HS-5 (cell line): ENCODE results near the gene NCOA6.
"Not testable (repeated sequence)": the region's sequence is repeated elsewhere in the genome, so short reads cannot be mapped to it uniquely, and the experiment has no call there.

ENCODE experiments used
- DNase-seq: peaks from one replicate; pipeline ENCODE4 v3.0.0-alpha.2; 2012; ENCODE audit warnings: low read depth

The NCOA6 gene

DNA sequence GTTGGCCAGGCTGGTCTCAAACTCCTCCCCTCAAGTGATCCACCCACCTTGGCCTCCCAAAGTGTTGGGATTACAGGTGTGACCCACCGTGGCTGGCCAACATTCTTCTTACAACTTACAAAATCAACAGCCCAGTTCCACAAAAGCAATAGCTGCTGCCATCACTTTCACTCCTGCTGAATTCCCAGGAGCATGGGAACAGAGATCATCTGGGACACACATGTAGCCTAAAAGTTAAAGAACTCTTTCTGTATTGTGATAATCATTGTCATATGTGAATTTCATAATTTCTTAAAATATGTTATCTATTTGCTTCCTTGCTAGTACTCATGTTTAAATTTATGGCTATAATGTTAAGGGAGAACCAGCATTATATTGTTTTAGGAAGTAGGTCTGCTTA lies 51.7 kb downstream of the NCOA6 start:
- DNase-seq = no peak

DNA sequence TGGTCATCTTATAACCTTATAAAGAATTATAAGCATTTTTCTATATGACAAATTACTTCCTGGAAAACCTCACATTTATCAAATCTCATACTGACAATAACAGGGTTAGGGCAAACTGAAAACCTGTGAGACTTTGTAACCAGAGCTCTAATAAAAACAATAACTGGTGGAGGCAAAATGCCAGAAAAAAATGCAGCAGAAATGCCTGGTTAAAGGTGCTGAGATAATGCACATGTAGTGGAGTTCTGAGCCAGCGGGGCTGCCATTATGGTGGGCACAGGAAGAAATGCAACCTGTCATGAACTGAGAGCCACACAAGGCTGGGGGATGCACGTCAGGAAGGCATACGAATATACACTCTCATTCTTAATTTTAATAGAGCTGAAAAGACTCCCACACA lies 53.0 kb downstream of the NCOA6 start:
- no peak for DNase-seq

DNA sequence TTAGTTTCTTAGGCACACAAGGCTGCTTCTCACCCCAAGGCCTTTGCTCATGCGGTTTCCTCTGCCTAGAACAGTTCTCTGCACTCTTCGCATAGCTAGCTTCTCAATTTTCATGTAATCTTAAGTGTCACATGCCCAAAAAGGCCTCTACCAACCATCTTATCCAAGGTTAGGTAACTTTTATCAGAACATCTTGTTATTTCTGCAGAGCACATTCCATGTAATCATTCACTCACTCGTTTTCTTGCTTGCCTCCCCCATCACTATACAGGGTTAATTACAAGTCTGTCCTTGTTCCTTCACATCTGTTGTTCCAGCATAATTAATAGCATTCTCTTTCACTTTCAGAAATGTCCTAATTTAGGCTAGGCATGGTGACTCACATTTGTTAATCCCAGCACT lies 53.8 kb downstream of the NCOA6 start:
- no peak for DNase-seq

DNA sequence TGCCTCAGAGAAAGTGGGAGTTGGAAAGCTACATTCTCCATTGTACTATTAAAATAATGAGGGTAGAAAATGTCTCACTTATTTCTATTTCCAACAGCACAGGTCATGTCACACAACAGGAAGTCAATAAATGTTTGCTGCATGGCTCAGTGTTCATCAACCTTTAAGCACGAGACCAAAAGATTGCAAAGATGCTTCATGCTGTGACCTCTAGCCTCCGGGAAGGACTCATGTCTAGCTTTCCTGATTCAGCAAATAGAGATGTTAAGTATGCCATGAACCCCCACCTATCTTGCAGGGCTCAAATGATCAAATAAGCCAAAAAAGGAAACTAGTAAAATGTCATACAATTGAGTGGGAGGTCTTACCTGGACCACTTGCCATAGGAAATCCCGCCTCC lies 57.4 kb downstream of the NCOA6 start:
- DNase-seq = peak; percentile 84

DNA sequence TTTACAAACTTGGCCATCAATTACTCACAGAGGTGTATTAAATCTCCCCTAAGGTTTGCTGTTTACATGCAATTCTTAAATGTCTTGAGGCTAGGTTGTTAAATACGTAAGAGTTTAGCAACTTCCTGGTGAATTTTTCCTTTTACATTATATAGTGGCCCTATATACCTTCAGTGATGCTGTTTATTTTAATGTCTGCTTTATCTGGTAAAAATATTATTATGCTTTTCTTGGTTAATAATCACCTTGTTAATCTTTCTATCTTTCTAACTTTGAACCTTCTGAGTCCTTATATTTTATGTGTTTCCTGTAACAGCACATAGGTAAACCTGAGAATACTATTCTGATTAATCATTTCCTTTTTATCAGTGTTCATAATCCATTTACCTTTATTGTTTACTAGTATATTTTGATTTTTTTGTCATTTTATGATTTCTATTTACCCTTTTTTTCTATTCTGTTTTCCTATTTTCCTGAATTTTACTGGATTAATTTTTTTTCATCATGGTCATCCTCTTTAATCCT lies 63.4 kb downstream of the NCOA6 start:
- no peak for DNase-seq

DNA sequence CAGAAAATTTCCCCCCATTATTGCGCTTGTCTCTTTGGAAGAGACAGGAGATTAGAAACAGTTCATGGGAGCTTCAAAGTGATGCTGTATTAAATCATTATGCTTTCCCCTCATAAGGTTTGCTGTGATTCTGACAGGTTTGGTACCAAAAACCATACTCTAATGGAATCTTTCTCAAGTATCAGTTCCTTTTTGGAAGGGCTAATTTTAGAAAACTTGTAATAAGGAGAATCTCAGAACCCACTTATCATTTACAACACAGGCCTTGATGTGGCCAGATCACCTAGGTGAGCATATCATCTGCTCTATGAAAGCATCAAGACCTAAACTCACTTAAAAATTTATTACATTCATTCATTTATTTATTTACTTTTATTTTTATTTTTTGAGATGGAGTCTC lies 70.1 kb downstream of the NCOA6 start:
- DNase-seq = no peak

DNA sequence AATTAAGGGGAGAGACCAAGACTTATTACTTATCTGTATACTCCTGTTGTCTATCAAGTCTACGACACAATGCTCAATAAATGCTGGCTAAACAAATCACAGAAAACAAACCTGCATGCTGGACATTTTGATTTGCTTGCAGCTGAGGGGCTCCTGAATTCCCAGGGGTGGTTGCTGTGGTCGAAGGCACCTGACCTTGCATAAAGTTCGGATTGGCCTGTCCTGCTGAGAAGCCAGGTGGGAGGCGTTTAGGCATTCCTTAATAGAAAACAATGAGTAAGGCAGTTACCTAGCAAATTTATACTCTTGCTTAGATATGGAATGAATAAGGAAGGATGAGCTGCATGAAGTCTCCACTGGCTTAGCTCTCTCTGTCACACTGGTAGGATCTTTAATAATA lies 70.8 kb downstream of the NCOA6 start:
- DNase-seq = no peak

DNA sequence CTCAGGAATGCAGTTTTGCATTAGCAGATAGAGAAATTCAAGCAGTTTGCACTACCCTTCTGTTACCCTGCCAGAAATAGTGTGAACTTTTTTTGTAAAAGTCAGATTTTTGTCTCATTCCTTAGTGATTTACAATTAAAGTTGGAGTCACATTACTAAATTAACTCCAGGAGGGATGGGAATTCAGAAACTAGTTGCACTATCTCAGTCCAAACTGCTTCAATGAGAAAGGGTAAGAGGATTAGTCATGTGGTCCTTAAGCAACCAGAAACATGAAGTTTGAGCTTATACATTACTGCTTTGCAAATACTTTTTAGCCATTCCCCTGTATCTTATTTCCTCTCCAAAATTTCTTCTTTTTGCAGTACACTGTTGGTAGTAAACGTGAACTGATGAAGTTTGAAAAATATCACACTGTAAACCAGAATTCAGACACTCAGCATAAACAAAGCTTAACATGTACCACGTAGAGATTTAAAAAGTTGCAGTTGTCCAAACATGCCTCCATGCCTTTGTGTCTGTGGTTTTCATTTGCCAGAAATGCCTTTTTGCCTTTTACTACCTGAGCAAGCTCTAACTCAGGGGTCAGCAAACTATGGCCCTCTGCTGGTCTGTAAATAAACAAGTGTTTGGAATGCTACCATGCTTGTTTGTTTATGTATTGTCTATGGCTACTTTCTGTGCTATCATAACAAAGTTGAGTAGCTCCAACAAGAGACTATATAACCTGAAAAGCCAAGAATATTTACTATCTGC lies 71.6 kb downstream of the NCOA6 start:
- DNase-seq = no peak

DNA sequence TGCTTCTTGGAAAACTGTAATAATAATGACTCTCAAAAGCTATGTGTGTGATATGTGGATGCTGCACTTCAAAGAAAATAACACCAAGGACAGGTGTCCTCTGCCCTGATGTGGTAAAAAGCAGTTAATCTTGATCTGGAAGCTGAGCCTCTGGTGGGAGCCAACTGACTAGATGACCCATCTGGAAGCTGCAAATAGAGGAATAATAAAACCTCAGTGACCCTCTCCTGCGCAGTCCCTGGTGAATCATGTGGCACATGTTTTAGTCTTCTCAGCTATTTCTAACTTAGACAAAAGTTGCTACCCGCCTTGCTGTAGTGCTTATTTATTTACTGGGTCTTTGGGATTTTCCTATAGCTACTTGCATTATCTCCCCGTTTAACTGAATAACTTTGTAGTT lies 74.0 kb downstream of the NCOA6 start:
- no peak for DNase-seq

DNA sequence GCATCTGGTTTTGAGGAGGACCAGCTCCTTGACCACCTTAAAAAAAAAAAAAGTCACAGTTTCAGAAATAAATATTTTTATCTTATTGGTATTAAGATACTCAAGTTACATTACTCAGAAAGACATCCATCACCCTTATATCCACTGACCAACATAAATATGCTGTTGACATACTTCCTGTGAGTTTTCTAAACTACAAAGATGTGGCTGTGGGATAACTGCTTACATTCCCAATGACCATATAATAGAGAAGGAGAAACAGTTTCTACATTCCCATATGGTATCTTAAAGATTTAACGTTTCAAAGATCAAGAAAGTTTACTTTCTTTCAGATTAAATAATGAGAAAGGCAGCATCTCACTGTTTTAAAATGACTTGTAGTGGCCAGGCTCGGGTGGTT lies 75.0 kb downstream of the NCOA6 start:
- DNase-seq = no peak

DNA sequence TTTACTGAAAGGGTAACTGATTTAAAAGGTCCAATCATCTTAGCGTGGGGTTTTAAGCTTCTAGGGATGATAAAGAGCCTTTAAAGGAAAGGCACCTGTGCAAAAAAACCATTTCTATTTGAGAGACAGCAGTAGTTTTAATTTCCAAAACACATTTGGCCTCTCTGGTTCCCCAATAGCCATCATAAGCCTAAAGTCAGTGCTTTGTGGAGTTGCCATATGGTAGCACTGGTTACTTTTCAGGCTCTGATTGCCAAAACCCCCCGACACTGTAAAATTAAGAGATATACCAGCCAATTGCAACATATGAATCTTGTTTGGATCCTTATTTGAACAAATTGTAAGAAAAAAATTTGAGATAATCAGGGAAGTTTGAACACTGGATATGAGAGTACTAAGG lies 76.7 kb downstream of the NCOA6 start:
- no peak for DNase-seq

DNA sequence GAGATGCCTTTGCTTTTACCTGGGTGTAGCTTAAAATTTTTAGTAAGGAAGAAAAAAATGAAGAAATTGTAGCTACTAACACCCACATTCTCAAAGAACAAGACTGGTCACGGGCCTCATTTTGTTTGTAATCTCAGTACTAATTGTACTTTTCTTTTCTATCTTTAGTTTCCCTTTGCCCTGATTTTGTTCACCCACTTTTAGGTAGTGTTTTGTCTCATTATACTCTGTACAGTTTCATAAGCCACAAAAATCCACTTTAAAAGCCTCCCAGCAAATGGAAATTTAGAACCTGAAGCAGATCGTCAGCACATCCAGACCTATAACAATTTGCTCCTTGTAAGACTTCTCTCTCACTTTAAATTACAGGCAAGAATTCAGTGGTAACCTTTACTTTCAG lies 78.0 kb downstream of the NCOA6 start:
- DNase-seq = no peak

DNA sequence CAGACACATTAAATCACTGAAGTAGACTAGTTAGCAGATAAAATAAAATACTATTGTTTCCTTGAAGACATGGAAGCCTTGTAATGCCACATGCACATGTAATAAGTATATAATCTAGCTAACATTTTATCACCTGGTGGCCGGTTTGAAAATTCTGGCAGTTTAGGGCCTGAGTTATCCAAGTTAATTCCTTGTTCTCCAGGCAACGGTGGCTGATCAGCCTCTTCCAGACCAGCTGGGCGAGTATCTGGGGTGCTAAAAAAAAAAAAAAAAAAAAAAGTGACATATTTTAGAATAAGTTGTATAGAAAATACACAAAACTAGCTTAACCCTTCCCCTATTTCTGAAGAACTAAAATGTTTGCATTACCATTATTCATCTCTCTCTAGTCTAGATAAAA lies 78.8 kb downstream of the NCOA6 start:
- no peak for DNase-seq

DNA sequence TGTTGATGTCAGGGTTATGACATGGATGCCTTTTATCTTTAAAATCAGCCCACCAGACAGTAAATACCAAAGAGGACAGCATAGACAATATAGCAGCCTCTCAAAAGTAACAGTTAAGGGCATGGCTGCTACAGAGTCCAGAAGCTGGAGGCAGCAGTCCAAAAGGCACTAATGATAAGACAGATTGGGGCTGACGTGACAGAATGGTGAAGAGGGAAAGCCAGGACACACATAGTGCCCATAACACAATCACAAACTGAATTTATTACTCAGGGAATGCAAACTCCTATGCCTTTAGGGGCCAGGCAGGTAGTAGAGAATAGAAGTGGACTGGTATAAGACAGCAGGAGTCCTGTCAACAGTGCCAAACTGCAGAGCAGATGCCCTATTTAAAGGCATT lies 80.6 kb downstream of the NCOA6 start:
- DNase-seq = no peak

DNA sequence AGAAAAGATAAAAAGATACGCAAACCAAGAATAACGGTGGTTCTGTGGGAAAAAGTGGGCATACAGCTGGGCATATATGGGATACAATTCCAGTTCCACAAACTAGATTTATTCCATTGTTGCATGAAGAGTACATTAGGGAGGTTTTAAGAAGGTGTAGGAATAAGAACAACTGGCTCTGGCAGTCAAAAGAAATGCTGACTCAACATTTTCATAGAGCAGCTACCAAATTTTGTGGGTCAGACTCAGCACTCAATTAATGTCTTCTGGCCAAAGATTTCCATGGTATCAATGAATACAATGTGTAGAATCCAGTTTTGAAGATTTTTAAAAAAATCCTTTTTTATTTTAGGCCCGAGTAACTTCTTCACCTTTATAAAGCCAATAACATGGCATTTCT lies 81.1 kb downstream of the NCOA6 start:
- no peak for DNase-seq

DNA sequence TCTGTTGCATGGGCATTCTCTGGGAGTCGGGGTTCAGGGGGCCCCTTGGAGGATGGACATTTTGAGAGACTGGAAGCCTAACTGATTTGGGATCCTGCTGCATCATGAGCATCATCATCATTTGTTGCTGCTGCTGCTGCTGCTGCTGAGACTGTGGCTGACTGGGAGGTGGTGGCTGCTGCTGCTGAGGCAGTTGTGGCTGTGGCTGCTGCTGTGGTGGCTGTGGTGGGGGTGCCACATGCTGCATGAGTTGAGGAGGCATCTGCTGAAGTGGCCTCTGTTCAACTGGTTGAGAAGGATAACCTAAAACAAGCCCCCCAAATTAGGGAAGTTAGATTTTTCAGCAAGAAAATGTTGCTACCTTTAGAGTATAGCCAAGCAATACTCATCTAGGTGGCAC lies 82.4 kb downstream of the NCOA6 start:
- no peak for DNase-seq

DNA sequence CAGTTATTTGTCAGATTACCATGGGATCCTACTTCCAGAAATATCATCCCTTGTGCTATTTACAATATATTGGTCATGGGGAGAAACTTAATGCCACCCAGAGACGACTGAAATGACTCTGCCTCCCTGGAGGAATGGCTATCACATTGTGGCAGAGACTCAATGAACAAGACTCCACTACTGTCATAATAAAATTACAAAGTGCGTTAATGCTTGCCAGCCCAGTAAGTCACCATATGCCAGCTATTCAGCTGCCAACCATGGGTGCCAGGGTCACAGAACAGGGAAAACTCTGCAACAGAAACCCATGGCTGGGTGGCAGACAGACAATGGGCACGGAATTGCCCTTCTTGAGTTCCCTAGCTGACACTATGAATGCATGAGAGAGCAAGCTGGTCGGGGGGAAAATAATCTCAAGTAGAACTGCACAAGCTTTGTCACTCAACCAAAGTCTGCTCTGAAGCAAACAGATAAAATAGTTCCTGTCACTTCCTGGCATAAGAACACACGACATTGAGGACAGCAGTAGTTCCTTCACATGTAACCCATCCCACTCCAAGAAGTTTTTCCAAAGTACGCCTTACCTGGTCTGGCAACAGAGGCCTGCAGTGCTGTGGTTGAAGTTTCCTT lies 89.2 kb downstream of the NCOA6 start:
- DNase-seq = no peak

DNA sequence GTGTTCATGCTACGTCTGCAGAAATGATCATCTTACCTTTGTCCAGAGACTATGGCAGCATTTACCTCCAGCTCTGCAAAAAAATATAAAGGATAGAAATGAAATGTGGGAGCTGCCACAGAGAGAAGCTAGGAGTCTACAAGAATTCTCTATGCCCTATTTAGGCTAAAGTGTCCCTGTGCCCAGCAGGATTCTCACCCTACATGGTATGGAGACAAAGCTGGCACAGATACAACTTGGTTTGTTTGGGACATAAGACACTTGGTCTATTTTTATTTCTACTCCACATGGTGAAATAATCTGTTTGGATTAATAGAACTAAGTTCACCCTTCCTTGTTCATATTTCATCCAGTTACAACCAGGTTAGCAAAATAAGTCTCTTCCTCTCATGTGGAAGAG lies 92.9 kb downstream of the NCOA6 start:
- DNase-seq = no peak

DNA sequence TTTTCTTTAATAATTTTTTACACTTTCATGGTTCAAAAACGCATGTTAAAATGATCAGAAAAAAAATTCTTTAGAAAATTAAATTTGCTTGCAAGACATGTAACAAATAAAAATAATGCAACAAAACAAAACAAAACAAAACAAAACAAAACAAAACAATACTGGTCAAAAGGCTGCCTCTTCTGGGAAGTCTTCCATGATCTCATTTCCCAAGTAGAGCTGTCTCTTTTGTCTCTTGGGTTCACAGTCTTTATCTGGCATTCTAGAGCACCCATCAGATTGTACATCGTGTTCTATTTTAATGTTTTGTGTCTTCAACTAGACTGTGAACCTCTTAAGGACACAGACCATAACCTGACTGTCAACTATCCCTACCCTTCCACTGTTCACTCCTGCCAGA lies 96.0 kb downstream of the NCOA6 start:
- no peak for DNase-seq

DNA sequence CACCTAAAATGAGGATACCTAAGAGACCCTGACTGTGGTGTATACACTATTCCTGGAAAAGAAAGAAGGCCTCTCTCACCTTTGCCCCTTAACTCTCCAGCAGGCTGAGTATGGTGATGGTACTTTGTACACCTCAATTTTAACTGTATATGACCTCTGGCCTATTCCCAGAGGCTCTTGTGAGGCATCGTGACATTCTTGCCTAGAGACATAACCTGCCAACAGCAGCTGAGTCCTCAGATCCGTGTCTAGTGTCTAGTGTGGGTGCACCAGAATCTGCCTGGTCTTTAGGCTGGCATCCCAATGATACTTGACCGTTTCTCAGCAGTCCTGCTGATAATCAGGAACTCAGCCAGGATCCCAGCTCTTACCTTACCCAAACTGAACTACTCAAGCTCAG lies 101.3 kb downstream of the NCOA6 start:
- DNase-seq = no peak

DNA sequence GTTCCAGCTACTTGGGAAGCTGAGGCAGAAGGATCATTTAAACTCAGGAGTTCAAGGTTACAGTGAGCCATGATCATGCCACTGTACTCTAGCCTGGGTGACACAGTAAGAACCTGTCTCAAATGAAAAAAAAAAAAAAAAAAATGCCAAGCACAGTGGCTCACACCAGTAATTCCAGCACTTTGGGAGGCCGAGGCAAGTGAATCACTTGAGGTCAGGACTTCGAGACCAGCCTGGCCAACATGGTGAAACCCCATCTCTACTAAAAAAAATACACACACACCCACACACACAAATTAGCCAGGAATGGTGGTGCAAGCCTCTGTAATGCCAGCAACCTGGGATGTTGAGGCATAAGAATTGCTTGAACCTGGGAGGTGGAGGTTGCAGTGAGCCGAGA lies 102.9 kb downstream of the NCOA6 start:
- DNase-seq = not testable (repeated sequence)

DNA sequence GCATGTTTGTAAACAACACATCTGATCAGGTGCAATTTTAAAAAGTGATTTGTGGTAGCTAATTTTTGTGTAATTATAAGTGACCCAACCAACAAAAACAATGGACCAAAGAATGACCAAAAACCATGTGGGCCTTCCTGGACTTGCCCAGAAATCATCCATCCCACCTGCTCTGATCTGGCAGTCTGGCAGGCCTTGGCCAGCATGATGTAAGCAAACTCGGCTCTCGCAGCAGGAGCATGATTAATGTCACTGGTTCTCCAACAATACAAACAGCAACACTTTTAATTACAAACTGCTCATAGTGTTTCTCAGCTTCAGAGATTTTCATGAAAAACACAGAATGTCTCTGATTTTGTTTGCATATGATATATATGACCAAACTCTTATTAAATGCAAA lies 105.2 kb downstream of the NCOA6 start:
- DNase-seq = no peak

DNA sequence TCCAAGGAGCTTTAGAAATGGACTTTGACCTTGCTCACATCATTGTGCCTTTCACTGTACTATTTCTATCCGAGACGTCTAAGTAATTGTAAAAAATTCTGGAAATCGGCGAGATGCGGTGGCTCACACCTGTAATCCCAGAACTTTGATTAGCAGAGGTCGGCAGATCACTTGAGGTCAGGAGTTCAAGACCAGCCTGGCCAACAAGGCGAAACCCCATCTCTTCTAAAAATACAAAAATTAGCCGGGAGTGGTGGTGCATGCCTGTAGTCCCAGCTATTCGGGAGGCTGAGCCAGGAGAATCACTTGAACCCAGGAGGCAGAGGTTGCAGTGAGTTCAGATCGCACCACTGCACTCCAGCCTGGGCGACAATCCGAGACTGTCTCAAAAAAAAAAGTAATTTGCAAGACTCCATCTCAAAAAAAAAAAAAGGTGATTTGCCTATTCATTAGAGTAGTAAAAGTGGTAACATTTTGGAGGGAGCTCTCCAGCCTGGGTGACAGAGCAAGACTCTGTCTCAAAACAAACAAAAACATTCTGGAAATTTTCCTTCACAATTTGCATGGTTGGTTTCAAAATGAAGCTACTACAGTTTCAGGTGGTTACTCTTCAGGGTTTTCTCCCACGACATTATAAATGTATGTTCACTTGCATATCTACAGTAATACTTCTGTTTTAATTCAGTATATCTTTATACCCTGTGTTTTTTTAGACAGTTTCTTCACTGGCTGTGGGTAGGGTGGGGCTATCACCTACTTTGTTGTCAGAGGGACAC lies 106.0 kb downstream of the NCOA6 start:
- DNase-seq = not testable (repeated sequence)
